Jurkat, Clone E6-1 (cell line): ENCODE measurements around the gene SMYD4.
"Not testable (repeated sequence)": the region's sequence is repeated elsewhere in the genome, so short reads cannot be mapped to it uniquely, and the experiment has no call there.

Experiments used
- DNase-seq: peaks from one replicate; pipeline ENCODE4 v3.0.0-alpha.2; 2011; ENCODE audit warnings: low read depth, low spot score
- H3K4me3 ChIP-seq: 2 replicates; pipeline ENCODE4 v1.5.1; 2011; ENCODE audit warnings: mild to moderate bottlenecking, low read length, control low read depth, moderate library complexity

The SMYD4 gene

DNA sequence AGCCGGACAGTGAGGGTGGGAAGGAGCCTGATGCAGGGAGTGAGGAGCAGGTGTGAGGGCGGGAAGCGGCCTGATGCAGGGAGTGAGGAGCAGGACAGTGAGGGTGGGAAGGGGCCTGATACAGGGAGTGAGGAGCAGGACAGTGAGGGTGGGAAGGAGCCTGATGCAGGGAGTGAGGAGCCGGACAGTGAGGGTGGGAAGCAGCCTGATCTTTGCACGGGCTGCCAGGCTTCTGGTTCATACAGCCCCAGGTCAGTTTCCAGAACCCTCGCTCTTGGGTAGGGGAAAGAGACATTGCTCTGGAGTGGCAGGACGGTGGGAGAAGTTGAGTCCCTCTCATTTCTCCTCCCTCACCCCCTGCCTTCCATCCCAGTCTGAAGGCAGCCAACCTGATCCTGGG lies 87.8 kb downstream of the SMYD4 start:
- H3K4me3 ChIP-seq: not testable (repeated sequence)

DNA sequence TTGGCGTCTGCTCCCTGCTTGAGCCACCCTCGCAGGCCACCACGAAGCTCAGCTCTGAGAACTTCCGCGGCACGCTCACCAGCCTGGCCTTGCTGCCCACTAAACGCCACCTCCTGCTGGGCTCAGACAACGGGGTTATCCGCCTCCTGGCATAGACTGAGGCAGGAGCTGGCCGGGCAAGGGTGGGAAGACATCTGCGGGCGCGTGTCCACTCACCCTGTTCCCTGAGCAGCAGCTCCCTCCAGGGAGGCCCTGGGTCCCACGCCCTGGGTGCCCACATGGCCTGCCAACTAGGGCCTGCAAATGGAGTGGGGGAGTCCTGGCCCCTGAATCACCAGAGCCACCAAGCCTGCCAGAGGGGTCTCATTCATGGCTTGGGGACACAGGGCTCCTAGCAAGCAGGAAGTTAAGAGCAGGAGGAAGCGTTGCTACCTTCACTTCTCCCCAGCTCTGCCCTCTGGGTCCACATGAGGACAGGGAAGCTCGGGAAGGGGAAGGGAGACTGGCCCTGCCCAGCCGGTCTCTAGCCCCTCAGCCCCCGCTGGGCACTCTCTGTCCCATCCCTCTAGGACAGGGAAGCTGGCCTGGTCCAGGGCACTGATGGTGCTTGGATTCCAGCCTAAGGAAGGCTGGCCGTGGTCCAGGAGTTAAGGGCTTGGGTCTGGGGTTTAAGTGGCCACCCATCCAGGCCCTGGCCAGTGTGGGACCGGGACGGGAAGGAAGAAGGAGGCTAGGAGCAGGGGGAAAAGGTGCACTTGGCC lies 92.0 kb downstream of the SMYD4 start:
- no peak for DNase-seq
- no peak overlapping the region for H3K4me3 ChIP-seq

More for the DNA sequence above, 87.8 kb downstream of the SMYD4 start:
- not testable (repeated sequence) for DNase-seq

DNA sequence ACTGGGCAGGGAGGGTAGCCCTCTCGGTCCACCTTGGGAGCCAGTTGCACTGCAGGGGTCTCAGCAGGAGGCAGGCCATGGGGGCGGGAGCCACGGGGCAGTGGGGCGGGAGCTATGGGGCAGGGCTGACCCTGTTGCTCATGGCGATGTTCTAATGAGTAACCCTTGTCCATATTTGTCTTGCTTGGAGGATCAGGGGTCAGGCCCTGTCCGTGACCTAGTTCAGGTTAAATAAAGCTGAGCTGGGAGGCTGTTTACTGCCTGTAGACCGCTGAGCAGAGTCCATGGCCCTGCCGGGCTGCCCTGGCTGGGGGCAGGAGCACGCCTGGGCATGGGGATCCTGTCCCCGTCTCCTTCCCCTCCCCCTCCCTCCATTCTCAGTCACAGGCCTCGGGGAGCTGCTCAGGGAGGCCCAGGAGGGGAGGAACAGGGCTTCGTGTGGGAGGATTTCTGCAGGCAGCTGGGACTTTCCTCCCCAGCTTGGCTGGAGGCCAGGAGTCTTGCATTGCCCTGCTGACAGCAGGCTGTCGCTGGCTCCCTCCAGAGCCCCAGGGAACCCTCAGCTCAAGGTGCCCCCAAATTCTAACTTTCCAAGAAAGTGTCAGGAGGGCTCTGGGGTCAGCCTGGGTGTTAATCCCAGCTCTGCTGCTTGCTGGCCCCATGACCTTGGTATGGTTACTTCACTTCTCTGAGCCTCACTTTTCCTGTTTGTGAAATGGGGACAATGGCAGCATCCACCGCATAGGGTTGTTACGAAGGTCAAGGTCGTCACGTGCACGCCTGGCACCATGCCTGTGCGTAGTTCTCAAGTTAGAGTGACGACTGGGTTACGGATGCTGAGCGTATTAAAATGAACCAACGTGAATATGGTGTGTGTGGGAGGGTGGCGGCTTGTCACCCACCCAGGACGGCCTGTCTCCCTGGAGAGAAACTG lies 93.1 kb downstream of the SMYD4 start:
- no peak overlapping the region for H3K4me3 ChIP-seq
- no peak for DNase-seq

DNA sequence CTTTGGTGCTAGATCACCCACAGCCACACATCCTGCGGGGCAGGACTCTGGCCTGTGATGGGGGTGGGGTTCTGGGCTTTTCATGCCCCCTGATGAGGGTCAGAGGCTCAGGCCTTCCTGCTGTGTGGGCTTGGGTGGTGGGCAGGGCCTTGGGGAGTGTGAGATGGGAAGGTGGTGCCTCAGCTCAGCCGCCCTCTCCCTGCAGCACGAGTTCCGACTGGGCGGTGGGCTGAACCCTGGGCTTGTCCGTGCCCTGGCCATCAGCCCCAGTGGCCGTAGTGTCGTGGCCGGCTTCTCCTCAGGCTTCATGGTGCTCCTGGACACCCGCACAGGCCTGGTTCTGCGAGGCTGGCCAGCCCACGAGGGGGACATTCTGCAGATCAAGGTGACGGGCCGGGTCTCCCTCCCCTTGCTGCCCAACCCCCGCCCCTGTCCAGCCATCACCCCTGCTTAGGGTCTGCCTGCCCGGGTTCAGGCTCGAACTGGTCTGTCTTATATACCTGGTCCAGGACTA lies 93.8 kb downstream of the SMYD4 start:
- no peak for DNase-seq
- H3K4me3 ChIP-seq: no peak overlapping the region

DNA sequence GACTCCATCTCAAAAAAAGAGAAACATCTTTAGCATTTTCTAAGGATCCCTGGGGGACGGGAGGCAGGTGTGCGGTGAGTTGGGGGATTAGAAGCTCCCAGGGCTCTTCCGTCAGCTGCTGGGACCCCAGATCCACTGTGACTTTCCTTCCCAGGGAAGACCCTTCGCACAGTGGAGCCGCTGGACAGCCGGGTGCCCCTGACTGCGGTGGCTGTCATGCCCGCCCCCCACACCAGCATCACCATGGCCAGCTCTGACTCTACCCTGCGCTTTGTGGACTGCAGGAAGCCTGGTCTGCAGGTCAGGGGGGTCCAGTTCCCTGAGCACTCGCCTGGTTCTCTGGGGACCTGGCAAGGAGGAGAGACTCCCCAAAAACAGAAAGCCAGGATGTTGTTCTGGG lies 94.3 kb downstream of the SMYD4 start:
- H3K4me3 ChIP-seq: no peak overlapping the region
- no peak for DNase-seq

DNA sequence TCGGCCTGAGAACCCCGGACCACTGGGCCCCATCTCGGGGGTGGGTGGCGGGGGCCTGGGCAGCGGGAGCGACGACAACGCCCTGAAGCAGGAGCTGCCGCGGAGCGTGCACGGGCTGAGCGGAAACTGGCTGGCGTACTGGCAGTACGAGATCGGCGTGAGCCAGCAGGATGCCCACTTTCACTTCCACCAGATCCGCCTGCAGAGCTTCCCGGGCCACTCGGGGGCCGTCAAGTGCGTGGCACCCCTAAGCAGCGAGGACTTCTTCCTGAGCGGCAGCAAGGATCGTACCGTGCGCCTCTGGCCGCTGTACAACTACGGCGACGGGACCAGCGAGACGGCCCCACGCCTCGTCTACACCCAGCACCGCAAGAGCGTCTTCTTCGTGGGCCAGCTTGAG lies 95.9 kb downstream of the SMYD4 start:
- DNase-seq: no peak
- H3K4me3 ChIP-seq: no peak overlapping the region

DNA sequence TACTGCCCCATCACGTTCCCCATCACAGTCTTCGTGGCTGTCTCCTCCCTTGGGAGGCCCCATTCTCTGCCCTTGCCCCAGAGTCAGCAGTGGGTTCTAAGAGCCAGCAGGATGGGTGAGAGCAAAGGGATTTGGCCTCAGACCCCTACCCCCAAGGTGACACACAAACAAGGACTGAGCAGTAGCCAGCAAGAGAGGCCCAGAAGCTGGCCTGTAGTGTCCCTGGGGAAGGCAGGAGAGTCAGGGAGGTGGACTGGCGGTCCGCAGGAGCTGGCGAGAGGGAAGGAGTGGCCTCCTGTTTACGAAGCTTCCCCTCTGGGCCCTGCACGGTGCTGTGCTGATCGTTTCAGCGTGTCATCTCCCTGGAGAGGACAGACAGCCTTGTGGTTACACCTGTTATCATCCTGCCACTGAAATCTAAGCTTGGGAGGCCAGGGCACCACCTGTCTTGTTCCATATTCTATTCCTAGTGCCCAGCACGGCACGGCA lies 96.8 kb downstream of the SMYD4 start:
- no peak for DNase-seq
- H3K4me3 ChIP-seq: no peak overlapping the region

DNA sequence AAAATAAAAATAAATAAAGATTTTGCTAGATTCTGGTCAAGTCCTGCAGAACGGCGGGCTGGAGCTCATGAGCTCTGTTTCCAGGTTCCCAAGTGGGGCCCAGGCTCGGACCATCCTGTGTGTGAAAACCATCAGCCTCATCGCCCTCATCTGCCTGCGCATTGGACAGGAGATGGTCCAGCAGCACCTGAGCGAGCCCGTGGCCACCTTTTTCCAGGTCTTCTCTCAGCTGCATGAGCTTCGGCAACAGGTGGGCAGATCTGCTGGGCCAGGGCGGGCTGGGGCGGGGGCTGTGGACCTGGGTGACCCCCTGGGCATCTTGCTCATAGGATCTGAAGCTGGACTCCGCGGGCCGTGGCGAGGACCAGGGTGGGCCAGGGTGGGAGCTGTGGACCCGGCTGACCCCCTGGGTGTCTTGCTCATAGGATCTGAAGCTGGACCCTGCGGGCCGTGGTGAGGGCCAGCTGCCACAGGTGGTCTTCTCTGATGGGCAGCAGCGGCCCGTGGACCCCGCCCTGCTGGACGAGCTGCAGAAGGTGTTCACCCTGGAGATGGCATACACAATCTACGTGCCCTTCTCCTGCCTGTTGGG lies 97.4 kb downstream of the SMYD4 start:
- no peak for DNase-seq
- H3K4me3 ChIP-seq: no peak overlapping the region

DNA sequence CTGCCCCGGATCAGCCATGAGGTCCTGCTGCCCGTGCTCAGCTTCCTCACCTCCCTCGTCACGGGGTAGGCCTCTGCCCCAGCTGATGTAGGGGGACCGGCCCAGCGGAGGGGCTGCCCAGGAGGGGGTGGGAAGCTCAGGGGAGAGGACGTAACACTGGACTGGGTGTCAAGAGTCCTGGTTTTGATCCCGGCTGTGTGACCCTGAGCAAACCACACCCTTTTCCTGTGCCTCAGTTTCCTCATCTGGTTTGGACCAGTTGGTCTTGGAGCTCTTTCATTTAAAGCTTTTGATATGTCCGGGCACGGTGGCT lies 98.6 kb downstream of the SMYD4 start:
- no peak overlapping the region for H3K4me3 ChIP-seq
- no peak for DNase-seq

DNA sequence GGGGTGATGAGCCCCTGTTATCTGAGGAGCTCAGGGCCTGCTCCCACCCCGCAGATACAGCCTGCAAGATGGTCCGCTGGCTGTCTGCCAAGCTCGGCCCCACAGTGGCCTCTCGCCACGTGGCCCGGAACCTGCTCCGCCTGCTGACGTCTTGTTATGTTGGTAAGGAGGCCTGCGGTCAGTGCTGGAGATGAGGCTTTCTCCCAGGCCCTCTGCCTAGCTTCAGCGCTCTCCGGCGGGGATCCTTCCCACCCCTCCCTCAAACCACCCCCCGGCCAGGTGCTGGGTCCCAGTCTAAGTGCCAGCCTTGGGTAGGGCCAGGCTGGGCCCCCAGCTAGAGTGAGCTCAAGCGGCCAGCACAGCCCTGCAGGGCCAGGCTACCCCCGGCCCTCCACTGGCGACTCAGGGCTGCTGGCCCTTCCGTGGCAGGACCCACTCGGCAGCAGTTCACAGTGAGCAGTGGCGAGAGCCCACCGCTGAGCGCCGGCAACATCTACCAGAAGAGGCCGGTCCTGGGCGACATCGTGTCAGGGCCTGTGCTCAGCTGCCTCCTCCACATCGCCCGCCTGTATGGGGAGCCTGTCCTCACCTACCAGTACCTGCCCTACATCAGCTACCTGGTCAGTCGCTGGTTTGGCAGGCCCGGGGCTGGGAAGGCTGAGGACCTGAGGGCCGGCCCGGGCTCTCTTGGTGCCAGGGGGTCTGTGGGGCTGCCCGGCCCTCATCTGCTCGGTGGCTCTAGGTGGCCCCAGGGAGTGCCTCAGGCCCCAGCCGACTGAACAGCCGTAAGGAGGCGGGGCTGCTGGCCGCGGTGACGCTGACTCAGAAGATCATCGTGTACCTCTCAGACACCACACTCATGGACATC lies 99.1 kb downstream of the SMYD4 start:
- no peak overlapping the region for H3K4me3 ChIP-seq
- no peak for DNase-seq

DNA sequence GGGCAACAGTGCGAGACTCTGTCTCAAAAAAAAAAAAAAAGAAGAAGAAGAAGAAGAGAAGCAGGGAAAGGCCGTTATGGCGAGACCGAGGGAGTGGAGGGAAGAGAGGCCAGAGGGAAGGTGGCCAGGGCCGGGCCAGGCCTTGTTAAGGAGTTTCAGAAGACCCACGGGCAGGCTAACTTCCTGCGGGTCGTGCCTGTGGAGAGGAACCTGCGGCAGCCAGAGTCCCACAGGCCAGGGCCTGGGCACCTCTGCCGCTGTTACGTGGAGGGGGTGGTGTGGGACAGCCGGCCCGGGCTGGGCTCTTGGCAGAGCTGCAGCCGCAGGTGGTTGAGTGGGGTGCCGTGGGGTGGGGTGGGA lies 99.8 kb downstream of the SMYD4 start:
- no peak overlapping the region for H3K4me3 ChIP-seq
- no peak for DNase-seq
